NCI-H146 (cell line): ENCODE results near the gene SPOCK1.

Source experiments
- DNase-seq: peaks from one replicate; lab custom pipeline; 2025; lab: John Stamatoyannopoulos, UW

Gene SPOCK1

DNA sequence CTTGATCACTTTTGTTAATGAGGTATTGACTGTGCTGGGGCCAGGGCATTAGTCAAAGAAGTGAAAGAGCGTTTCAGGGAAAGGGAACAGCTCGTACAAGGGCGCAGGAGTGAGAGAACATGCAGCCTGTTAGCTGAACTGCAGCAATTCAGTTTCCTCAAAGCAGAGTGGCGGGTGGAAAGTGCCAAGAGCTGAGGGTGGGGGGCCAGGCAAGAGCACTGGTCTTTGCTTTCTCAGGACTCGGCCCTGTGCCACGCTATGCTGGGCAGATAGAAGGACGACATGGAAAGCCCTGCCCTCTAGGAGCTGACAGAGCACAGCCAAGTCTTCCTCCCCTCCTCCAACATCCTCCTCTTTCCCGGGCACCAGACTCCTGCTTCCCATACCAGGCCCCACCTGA, 304.8 kb downstream of the SPOCK1 start:
- DNase-seq: no peak

DNA sequence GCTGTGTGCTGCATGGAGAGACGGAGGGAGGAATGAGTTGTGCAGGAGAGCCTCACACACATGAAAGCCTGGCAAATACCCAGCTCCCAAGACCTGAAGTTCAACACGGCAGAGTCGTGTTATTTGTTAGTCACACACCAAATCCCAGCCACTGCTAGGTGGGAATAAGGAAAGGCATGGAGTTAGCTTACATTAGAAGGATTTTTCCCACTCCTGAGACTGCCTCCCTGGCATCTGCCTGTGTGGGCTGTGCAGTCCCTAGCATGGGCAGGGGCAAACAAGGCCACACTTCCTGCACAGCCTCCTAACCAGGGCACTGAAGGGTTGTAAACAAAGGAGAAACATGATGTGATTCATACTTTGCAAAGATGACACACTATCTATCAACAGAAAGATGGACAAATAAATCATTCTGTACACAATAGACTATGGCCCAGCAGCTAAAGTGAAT, 306.8 kb downstream of the SPOCK1 start:
- no peak for DNase-seq

DNA sequence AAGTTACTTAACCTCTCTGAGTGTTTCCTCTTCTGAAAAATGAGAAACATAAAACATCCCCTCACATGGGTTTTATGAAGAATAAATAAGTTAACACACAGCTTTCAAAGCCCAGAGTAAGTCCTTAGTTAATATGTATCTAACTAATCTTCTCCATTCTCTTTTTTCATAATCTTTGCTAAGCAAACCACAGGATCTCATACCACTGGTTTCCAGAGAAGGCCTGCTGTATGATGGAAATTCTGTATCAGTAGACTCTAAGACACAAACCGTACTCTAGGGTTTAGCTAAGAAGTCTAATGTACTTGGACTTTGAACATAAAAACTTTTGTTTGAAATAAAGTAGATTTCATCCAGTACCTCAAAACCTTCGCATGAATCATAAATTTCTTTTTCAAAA, 307.9 kb downstream of the SPOCK1 start:
- DNase-seq: no peak

DNA sequence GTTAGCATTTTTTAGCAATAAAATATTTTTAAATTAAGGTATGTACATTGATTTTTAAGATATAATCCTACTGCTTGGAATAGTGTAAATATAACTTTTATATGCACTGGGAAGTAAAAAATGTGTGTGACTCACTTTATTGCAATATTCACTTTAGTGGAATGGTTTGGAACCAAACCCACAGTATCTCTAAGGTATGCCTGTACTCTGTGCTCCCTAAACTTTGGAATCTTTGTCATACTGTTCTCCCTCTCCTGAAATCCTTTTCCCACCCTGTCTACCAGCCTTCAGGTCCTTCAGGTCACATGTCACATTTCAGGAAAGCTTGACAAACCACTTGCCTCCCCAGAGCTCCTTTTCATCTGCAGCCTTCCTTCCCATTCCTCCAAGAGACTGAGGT, 308.7 kb downstream of the SPOCK1 start:
- DNase-seq: no peak

DNA sequence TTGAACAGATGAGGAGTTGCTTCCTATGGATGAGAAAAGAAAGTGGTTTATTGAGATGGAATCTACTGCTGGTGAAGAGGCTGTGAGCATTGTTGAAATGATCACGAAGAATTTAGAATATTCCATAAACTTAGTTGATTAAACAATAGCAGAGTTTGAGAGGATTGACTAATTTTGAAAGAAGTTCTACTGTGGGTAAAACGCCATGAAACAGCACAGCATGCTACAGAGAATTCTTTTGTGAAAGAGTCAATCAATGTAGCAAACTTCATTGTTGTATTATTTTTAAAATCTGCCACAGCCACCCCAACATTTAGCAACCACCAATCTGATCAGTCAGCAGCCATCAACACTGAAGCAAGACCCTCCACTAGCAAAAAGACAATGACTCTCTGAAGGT, 309.1 kb downstream of the SPOCK1 start:
- no peak for DNase-seq

DNA sequence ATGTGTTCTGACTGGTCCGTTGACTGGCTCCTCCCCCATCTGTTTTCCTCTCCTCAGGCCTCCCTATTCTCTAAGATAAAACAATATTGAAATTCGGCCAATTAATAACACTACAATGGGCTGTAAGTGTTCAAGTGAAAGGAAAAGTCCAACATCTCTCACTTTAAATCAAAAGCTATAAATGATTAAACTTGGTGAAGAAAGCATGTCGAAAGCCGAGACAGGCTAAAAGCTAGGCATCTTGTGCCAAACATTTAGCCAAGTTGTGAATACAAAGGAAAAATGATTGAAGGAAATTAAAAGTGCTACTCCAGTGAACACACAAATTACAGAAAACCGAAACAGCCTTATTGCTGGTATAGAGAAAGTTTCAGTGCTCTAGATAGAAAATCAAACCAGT, 310.6 kb downstream of the SPOCK1 start:
- no peak for DNase-seq

DNA sequence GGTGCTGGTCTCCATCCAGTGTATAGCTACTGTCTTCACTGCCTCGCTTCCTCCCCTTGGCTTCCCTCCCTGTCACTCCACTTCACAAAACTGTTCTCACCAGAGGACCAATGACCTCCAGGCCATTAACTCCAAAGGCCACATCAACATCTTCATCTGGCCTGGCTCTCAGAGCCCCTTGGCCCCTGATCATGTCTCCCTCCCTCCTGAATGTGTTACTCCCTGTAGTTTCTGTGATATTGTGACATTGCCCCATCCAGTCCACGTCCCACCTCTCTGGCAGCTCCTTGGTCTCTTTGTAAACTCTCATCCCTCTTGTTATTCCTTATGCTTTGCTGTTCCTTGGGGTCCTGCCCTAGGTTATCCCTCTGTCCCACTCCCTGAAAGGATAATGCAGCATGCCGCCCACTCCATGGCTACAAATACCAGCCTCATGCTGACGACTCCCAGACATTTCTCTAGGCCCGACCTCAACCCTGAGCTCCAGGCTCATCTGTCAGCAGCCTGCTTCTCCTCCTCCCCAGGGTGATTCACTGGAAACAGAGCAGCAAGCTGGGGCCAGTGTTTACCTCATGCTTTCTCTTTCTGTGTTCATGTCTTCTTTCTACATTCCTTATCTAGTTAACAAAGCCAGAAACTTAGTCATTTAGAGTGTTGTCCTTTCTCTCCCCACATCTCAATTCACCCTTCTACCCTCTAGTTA, 312.2 kb downstream of the SPOCK1 start:
- DNase-seq: no peak

DNA sequence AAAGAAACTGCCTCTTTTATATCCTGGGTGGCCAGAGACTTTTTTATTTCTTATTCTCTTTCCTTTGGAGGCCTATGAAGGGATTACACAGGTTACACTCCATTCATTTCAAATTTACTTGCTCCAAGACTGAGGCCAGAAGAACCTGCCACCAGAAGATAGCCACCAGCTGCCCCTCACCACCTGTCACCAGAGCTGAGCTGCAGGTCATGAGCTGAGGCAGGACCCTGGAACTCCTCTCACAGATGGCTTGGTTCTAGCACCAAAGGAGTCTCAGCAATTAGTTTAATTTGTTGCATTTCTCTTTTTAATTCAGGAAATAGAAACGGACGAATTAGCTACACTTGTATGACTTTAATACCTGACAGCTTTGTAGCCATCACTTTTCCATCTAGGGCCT, 313.9 kb downstream of the SPOCK1 start:
- no peak for DNase-seq

DNA sequence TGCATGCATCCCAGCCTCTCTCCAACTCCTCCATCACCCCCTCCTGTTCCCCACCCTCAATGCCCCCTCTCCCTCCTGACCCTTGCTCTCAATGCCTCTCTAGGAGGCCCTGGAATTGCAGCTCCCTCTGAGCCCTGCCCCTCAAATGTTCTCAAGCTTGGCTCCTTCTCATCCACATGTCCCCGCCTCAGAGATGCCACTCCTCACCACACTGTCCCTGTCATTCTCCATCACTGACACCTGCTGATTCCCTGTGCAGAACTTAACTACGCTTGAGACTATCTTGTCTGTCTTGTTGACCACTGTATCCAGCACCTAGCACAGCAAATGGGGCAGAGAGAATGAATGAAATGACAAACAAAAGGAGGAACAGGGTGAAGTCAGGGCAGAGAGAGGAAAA, 314.4 kb downstream of the SPOCK1 start:
- no peak for DNase-seq

DNA sequence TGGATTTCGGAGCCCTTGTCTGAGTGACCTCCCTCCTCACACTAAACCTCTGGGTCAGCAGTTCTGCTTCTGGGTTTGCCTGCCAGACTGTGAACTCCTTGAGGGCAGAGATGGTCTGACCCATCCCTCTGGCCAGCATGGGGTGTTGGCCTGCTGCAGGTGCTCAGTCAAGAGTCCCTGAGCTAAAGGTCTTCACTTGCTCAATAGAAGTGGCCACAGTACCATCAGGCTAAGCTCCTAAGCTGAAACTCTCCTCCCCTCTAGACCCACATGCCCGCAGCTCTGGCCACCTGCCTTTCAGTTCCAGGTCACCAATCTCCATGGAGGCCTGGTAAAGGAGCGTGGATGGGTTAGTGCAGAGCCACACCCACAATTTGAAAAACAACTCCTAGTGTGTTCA, 316.6 kb downstream of the SPOCK1 start:
- DNase-seq: no peak

DNA sequence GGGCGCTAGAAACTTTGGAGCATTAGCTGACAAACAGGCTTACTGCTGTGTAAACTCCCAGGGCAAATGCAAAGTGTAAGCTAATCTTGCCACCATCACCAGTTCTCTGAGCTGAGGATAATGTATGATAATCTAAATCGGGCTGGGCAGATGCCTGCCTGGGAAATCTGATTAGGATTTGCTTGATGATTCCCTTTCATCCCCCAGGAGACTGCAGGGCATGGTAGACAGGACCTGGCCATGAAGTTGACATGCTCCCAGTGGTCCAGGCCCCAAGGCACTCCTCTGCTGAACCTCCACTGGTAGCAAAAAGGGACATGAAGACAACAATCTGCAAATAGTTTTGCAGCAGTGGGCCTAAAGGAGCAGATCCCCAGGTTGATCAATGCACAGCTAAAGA, 317.5 kb downstream of the SPOCK1 start:
- DNase-seq: no peak

DNA sequence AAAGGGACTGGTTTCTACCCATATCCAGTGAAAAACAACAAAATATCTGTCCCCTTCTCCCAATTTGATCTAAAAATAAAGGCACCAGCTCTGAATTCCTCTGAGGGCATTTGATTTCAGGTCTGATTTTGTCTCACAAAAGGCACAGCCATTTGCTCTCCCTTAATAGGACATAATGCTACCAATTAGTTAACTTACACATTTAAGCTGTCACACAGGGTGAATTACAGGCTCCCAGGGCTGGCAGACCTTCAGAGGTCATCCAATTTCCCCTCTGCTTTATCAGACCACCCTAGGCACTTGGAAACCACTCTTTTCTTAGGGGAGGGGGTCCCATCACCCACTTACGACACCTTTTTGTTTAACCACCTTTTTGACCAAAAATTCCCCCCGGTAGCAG, 319.9 kb downstream of the SPOCK1 start:
- no peak for DNase-seq

DNA sequence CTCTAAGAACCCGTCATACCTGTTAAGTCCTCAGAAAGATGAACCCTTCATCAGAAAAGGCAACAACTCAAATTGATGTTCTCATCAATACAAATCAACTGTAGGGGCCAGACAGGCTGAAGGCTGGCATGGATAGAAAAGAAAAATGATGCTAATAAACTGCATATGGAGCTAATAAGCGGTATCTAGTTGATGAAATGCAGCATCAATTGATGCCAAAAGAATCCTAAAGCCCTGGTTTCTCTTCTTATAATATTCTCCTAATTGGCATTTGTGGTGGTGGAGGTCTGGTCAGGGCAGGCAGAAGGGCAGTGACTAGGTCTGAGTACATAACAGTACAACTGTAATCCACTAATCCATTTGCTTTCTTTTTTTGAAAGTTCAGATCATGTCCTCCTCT, 322.5 kb downstream of the SPOCK1 start:
- DNase-seq: no peak

DNA sequence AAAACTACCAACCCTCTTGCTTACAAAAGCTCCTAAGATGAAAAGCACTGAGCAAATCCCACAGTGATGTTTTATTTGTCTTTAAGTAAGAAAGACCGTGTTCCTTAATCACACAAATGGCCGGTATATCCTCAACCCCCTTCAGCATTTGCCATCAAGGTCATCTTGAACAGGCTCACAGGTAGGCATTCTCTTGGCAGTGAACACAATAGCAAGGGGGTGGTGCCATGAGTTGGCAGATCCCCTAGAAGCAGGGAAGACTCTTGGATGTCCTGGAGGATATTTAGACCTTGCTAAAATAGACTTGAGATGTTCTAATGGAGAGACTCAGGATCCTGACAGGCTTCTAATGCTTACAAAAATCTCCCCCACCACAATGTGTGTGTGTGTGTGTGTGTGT, 323.0 kb downstream of the SPOCK1 start:
- no peak for DNase-seq

DNA sequence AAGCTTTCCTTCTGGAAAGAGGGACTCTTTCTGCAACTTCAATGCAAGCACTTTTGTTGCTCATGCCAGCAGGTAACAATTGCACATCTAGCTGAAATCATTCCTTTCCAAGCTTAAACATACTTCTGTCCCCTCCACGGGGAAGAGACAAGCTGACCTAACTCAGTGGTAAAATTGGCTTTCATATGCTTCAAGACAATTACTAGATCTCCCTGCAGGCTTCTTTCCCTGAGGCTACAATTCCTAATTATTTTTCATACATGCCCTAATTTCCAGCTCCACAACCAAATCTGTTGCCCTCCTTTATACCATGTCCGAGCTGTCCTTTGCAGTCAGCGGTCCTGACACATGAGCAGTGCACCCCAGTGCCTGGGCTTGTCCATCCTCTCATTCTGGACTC, 324.9 kb downstream of the SPOCK1 start:
- DNase-seq: no peak

DNA sequence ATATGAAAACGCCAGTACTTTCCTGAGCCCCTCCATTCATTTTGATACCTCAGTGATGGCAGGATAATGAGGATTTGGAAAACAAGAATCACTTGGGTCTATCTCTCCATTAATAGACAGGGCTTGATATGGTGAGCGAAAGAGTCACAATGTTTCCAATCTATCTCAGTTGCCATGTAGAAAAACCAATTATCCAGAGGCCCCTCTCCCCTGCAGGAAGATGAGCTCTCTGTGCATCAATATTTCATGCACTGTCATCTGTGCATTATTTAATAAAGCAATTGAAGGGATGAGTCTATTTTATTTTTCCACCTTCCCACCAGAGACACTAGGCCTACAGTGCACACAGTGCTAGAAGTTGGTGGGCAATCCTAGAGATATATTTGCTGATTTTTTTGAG, 326.9 kb downstream of the SPOCK1 start:
- DNase-seq: no peak

DNA sequence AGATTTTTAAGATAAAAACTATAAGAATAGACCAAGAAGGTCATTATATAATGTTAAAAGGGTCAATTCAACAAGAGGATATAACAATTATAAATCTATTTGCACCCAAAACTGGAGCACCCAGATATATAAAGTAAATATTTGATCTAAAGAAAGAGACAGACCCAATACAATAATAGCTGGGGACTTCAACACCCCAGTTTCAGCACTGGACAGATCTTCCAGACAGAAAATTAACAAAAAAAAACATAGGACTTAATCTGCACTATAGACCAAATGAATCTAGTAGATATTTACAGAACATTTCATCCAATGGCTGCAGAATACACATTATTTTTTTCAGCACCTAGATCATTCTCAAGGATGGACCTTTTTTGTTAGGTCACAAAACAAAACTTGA, 331.9 kb downstream of the SPOCK1 start:
- no peak for DNase-seq

DNA sequence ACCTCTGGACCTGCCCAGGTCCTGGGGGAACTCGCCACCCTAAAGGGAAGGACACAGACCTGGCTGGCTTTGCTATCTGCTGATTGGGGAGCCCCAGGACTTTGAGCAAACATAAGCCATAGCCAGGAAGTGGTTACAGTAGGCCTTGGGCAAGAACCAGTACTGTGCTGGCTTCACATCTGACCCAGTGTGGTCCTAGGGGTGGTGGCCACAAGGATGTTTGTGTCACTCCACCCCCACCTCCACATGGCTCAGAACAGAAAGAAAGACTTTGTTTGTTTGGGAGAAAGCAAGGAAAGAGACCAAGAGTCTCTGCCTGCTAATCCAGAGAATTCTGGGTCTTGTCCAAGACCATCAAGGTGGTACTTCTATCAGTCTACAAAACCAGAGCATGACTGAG, 334.2 kb downstream of the SPOCK1 start:
- no peak for DNase-seq

DNA sequence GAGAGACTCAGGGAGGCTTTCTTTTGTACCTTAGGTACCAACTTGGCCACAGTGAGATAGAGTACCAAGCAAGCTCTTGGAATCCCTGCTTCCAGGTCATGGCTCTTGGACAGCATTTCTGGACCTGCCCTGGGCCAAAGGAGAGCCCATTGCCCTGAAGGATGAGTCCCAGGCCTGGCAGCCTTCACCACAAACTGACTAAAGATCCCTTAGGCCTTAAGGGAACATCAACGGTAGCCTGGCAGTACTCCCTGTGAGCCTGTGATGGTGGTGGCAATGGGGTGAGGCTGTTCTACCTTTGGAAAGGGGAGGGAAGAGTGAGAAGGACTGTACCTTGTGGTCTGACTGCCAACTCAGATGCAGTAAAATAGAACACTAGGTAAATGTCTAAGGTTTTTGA, 334.6 kb downstream of the SPOCK1 start:
- no peak for DNase-seq

DNA sequence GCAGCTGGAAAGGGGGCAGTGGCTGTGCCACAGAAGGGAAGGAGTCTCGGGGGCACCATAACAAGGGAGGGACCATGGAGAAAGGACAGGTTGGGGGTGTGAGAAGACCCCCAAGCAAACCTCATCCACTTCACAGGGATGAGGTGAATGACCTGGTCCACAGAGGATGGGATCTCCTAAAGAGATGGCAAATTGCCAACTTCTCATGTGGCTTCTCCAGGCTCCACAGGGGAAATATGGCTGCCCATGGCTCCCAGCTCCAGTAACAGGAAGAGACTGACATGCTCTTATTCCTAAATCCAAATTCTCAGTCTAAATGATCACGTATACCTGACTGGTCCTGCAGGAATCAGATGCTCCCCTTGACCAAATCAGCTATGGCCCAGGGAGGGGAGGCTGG, 340.4 kb downstream of the SPOCK1 start:
- DNase-seq: no peak

DNA sequence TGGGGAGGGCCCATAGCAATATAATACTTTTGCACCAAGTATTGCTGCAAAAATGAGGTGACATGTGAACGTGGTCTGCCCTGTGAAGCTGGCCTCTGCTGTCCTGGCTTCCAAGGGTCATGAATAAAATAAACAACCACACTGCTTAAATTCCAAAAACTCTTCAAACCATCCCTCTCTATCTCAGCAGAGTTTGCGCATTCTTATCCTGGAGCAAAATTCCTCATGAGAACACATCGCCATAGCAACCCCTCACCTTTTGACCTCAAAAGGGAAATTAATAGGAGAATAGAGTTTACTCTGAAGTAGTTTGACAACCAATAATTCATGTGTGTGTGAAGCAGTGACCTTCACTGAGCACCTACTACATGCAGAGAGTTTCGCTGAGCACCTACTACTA, 342.9 kb downstream of the SPOCK1 start:
- DNase-seq: no peak

DNA sequence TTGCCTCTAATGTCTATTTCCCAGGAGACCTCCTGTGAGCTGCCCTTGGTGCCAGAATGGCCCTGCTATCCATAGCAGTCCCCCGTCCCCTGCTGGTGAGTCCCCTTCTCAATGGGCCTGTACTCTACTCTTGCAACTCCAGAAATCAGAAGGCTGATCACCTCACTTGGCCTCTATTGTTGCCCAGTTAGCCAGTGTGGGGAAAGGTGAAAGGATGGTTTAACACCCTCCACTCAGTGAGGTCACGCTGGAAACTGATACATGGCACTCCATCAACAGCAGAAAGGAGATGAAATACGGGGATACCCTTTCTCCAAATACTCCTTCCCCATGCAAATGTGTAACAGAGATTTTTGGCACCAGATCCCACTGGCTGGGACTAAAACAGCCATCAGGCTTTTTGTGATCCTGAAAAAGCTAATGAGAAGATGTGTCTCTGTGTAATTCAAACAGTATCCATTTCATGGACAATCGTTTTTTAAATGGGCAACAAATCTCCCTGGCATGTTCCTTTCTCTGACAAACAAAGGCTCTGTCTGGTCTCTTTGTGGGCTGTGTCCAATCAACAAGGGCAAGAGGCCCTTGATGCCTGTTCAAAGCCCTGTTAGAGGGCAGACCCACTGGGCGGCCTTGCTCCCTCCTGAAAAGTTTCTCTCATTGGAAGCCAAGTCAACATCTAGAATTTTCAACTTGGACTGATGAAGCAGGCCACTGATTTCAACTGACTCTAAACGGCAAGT, 343.7 kb downstream of the SPOCK1 start:
- peak; percentile 27 for DNase-seq

DNA sequence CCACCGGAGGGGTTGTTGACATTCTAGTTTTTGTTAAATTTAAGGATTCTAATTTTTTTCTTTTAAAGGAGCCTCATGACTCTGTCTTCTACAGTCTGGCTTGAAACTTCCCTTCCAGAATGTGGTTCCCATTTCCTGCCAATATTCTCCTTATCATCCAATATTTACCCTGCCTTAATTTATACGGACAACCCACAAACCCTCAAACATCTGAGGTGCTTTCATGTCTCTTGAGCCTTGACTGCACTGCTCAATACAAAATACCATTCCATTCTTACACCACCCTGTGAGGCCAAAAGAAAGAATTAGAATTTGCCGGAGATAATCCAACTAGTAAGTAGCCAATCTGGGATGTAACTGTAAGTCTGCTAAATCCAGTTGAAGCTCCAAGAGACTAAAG, 346.5 kb downstream of the SPOCK1 start:
- no peak for DNase-seq

DNA sequence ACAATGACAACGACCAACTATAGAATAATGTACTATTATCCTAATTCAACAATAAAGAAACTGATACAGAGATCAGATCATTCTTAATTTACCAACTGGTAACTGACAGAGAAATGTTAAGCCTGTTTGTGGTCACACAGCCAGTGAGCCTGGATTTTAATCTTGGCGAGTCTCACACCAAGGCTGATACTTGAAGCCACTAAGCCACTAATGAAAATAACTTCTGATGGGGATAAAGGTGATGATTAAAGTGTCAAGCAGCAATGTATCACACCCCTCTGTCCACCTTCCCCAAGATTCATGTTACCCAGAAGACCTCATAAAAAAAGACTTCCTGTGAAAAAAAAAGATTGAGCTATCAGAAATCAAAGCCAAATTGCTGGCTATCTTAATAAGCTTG, 350.5 kb downstream of the SPOCK1 start:
- no peak for DNase-seq
